SU-DHL-6 (cell line): ENCODE measurements around the gene ADA.

Source experiments
- EZH2phosphoT487 ChIP-seq: fragments of 200-600 bp; sonication (generic), shearing (Covaris generic); conservative IDR thresholded peaks from 2 replicates; pipeline ENCODE4 v1.6.1; 2018; ENCODE audit warnings: mild to moderate bottlenecking, antibody characterized with exemption, low read length, moderate library complexity, mixed read lengths
- TF ChIP-seq, protein P1 (sequence below): fragments of 200-600 bp; sonication (generic); IDR thresholded peaks from one replicate; pipeline ENCODE4 v1.5.1; 2017; ENCODE audit warnings: antibody characterized with exemption, mild to moderate bottlenecking, low read length, moderate library complexity; ENCODE audit not compliant: insufficient read depth, poor library complexity, severe bottlenecking

DNA sequence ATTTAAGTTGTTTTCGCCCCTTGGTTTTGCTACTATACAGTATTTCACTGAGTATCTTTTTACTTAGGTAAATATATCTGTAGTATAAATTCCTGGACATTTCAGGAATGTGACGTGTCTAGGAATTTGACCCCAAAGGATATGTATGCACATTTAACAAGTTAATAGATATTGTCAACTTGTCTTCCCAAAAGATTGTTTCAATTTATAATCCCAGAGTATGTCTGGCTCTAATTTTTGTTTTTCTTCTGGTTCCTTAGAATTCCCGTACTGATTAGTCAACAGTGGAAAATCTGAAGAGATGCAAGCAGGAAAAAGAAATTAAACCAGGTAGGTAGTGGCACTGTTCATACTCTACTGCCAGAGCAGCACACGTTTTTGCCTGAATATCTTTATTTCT, 62.0 kb downstream of the ADA start:
- TF ChIP-seq, protein P1, sequence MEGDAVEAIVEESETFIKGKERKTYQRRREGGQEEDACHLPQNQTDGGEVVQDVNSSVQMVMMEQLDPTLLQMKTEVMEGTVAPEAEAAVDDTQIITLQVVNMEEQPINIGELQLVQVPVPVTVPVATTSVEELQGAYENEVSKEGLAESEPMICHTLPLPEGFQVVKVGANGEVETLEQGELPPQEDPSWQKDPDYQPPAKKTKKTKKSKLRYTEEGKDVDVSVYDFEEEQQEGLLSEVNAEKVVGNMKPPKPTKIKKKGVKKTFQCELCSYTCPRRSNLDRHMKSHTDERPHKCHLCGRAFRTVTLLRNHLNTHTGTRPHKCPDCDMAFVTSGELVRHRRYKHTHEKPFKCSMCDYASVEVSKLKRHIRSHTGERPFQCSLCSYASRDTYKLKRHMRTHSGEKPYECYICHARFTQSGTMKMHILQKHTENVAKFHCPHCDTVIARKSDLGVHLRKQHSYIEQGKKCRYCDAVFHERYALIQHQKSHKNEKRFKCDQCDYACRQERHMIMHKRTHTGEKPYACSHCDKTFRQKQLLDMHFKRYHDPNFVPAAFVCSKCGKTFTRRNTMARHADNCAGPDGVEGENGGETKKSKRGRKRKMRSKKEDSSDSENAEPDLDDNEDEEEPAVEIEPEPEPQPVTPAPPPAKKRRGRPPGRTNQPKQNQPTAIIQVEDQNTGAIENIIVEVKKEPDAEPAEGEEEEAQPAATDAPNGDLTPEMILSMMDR = no peak
- no peak for TF ChIP-seq EZH2phosphoT487
